Measurements from ENCODE around the gene CAD.

The CAD gene

GRCh38 chr2:27231921-27232320 is 14.8 kb downstream of the CAD start:
- DNase-seq, result no peak

GRCh38 chr2:27233341-27233740 is 16.2 kb downstream of the CAD start:
- no peak for DNase-seq

- no peak for DNase-seq
Measured at GRCh38 chr2:27236136-27236535, 19.0 kb downstream of the CAD start.

GRCh38 chr2:27236626-27237025 is 19.5 kb downstream of the CAD start:
- DNase-seq, result no peak

GRCh38 chr2:27237341-27237945 is 20.3 kb downstream of the CAD start:
- no peak for DNase-seq

- no peak for DNase-seq
Measured at GRCh38 chr2:27238976-27239375, 21.8 kb downstream of the CAD start.

GRCh38 chr2:27240406-27240805 is 23.2 kb downstream of the CAD start:
- no peak for DNase-seq

- DNase-seq, result no peak
Measured at GRCh38 chr2:27241761-27242613, 24.8 kb downstream of the CAD start.

- no peak for DNase-seq
Measured at GRCh38 chr2:27242614-27242951, 25.4 kb downstream of the CAD start.

GRCh38 chr2:27243391-27244130 is 26.4 kb downstream of the CAD start:
- no peak for DNase-seq

GRCh38 chr2:27245116-27245515 is 27.9 kb downstream of the CAD start:
- no peak for DNase-seq

- DNase-seq, result no peak
Measured at GRCh38 chr2:27245626-27246025, 28.5 kb downstream of the CAD start.

- DNase-seq, result no peak
Measured at GRCh38 chr2:27247893-27248292, 30.7 kb downstream of the CAD start.

GRCh38 chr2:27249159-27249890 is 32.2 kb downstream of the CAD start:
- DNase-seq, result no peak

GRCh38 chr2:27249891-27250651 is 32.9 kb downstream of the CAD start:
- peak; percentile 41 for DNase-seq

- no peak for DNase-seq
Measured at GRCh38 chr2:27250652-27251379, 33.6 kb downstream of the CAD start.

- no peak for DNase-seq
Measured at GRCh38 chr2:27251766-27252165, 34.6 kb downstream of the CAD start.

- no peak for DNase-seq
Measured at GRCh38 chr2:27255187-27255586, 38.0 kb downstream of the CAD start.

GRCh38 chr2:27255660-27256059 is 38.5 kb downstream of the CAD start:
- DNase-seq, result no peak

- no peak for DNase-seq
Measured at GRCh38 chr2:27256855-27257454, 39.8 kb downstream of the CAD start.

- DNase-seq, result no peak
Measured at GRCh38 chr2:27258051-27258450, 40.9 kb downstream of the CAD start.

Data from CD4-positive, alpha-beta T cell treated with Interleukin-21 for 1 hour (primary cell).